NCI-H69 (cell line): ENCODE data around the gene CRYGS.
"Not testable (repeated sequence)": the region's sequence is repeated elsewhere in the genome, so short reads cannot be mapped to it uniquely, and the experiment has no call there.

Source experiments
- DNase-seq: peaks from one replicate; lab custom pipeline; 2025; lab: John Stamatoyannopoulos, UW

The CRYGS gene

GRCh38 chr3:186544281-186544680 is at the start of gene CRYGS:
Gene CRYGS (minus strand): TSS chr3:186544380. CDS start chr3:186544326, 54 bp downstream.
- DNase-seq, result no peak

GRCh38 chr3:186593862-186594261 is 49.7 kb upstream of the CRYGS start:
- DNase-seq, result no peak

GRCh38 chr3:186592682-186593081 is 48.5 kb upstream of the CRYGS start:
- DNase-seq, result no peak

GRCh38 chr3:186590580-186591295 is 46.6 kb upstream of the CRYGS start:
- DNase-seq, result no peak

GRCh38 chr3:186589856-186590579 is 45.8 kb upstream of the CRYGS start:
- peak; percentile 54 for DNase-seq

- no peak for DNase-seq
Measured at GRCh38 chr3:186589121-186589520, 44.9 kb upstream of the CRYGS start.

- DNase-seq, result no peak
Measured at GRCh38 chr3:186588632-186589031, 44.5 kb upstream of the CRYGS start.

GRCh38 chr3:186587183-186587582 is 43.0 kb upstream of the CRYGS start:
- DNase-seq, result no peak

- not testable (repeated sequence) for DNase-seq
Measured at GRCh38 chr3:186586245-186586644, 42.1 kb upstream of the CRYGS start.

GRCh38 chr3:186583831-186584230 is 39.7 kb upstream of the CRYGS start:
- no peak for DNase-seq

GRCh38 chr3:186582541-186582940 is 38.4 kb upstream of the CRYGS start:
- DNase-seq, result no peak

- no peak for DNase-seq
Measured at GRCh38 chr3:186580785-186581184, 36.6 kb upstream of the CRYGS start.

- DNase-seq, result no peak
Measured at GRCh38 chr3:186577521-186577920, 33.3 kb upstream of the CRYGS start.

GRCh38 chr3:186571644-186572013 is 27.4 kb upstream of the CRYGS start:
- no peak for DNase-seq

- DNase-seq, result peak; percentile 20
Measured at GRCh38 chr3:186570941-186571643, 26.9 kb upstream of the CRYGS start.

- peak; percentile 100 for DNase-seq
Measured at GRCh38 chr3:186570096-186570940, 26.1 kb upstream of the CRYGS start, which contains the start of gene DNAJB11. Gene DNAJB11 (plus strand): TSS chr3:186570720. CDS start chr3:186570898, 178 bp downstream.

- DNase-seq, result peak; percentile 32
Measured at GRCh38 chr3:186569779-186570095, 25.6 kb upstream of the CRYGS start.

GRCh38 chr3:186569361-186569760 is 25.2 kb upstream of the CRYGS start:
- DNase-seq, result peak; percentile 32

GRCh38 chr3:186567072-186567921 is 23.1 kb upstream of the CRYGS start, which contains the start of gene TBCCD1:
Gene TBCCD1 (minus strand): TSS chr3:186567339. CDS start chr3:186564329, 3,010 bp downstream.
- DNase-seq, result peak; percentile 93

- DNase-seq, result peak; percentile 65
Measured at GRCh38 chr3:186566772-186567071, 22.5 kb upstream of the CRYGS start.

- no peak for DNase-seq
Measured at GRCh38 chr3:186564586-186564985, 20.4 kb upstream of the CRYGS start.
